GM19468 (cell line): ENCODE measurements around the gene SPSB4.
"Not testable (repeated sequence)": the region's sequence is repeated elsewhere in the genome, so short reads cannot be mapped to it uniquely, and the experiment has no call there.

Experiments
- ATAC-seq: cut with Tn5 transposase; IDR thresholded peaks from one replicate; pipeline ENCODE4 v1.9.1; 2021; ENCODE audit warnings: mild to moderate bottlenecking, moderate library complexity, moderate number of reproducible peaks; ENCODE audit not compliant: unreplicated experiment; ENCODE audit errors: extremely low read depth

Gene SPSB4

DNA sequence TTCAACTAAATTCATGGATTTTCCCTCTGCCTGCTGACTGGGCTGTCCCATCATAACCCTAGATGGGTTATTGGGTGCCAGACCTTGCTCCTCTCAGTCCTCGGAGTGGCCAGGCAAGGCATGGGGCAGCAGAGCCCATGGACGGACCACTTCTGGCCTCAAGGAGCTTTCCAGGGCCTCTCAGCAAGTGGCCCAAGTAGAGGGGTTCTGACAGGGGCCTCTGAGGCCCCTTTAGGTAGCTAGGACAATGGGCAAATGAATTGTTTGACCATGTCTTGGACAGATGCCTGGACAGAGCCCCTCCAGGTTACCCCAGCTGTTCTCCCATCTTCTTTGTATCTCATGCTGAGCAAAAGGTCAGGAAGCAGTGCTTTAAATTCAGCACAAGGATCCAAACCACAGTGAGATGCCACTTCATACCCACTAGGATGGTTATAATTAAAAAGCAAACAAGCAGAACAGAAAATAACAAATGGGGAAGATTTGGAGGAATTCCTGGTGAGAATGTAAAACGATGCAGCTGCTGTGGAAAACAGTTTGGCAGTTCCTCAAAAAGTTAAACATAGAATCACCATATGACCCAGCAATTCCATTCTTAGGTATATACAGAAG, 61.6 kb downstream of the SPSB4 start:
- no peak for ATAC-seq

- not testable (repeated sequence) for ATAC-seq
Measured at GRCh38 chr3:141113680-141114079, 62.5 kb downstream of the SPSB4 start.

DNA sequence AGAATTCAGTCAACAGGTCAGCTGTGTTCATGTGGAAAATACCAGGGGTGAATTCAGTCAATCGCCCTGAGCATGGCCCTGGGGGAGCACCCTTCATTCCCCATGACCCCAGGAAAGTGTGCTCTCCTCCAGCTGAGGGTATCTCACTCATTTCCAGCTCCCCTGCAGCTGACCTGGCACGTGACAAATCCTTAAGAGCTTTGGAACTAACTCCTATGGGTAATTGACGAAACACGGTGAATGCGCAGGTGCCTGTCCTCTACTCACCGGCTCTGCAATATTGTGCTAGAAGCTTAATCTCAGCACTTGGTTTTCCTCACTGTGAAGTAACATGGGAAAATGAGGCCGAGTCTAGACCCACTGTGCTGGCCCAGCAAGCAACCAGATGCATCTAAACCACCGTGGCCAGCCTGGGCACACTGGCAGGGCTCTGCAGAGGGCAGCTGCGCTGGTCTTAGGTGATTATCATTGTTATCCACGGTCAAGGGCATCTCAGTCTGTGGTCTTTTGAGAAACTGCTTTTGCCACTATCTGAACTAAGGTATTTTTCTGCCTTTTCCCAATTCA, 63.1 kb downstream of the SPSB4 start:
- no peak for ATAC-seq

DNA sequence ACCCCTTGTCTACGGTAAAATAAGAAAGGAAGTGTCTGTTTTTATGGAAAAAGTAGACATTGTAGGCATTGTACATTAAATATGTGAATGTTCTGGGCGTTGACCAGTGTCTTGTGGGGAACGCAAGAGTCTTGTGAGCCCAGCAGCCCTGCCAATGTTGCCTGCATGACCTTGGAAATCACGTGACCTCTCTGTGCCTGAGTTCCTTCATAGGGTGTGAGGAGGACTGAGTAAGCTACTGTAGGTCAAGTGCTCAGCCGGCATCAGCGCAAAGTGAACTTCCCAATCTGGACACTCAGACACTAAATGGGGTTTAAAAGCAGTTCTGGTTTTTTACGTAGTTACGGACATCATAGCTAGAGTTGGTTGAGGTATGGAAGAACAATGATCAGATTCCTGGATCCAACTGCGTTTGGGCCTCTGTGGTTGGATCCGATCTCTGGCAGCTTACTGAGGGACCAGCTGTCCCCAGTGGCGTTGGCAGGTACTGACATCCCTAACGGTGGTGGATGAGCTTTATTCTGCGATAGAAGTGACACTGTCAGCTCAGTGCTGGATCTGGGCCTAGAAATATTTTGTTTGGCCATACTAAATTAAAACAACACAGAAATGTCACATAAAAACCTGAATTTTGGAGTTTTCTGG, 63.8 kb downstream of the SPSB4 start:
- ATAC-seq = no peak

DNA sequence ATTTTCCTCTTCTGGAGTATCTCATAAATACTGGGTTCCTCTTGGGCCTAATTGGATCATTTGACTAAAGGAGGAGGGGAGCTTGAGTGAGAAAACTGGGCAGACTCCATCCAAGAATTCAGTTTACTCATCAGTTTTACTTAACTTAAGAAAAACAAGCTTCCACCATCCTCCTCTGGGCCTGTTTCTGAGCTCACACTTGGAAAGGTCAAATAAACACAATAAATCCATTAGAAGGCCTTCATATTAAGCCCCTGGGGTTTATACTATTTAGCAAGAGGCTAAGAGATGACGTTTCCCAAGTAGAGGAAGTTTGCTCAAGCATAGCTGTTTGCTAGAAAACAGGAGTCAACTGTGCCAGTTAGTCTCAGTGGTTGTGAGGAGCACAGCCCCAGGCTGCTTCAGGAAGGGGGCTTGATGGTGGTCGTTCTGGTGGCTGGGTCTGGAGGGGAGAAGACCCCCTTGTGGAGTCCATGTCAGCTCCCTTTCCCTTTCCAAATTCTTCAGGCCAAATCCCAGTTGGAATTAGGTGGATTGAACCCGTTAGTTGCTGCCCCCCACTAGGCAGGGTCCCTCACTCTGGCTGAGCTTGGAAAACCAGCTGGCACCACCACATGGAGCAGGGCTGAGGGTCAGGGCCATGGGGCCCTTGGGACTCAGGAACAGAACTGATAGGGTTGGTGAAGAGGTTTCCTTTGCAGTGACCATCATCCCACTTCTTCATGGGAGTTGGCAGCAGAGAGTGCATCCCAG, 64.8 kb downstream of the SPSB4 start:
- no peak for ATAC-seq

- no peak for ATAC-seq
Measured at GRCh38 chr3:141116721-141117120, 65.6 kb downstream of the SPSB4 start.

DNA sequence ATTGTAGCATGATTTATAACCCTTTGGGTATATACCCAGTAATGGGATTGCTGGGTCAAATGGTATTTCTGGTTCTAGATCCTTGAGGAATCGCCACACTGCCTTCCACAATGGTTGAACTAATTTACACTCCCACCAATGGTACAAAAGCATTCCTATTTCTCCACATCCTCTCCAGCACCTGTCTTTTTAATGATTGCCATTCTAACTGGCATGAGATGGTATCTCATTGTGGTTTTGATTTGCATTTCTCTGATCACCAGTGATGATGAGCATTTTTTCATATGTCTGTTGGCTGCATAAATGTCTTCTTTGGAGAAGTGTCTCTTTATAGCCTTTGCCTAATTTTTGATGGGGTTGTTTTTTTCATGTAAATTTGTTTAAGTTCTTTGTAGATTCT, 66.8 kb downstream of the SPSB4 start:
- ATAC-seq = not testable (repeated sequence)

GRCh38 chr3:141122455-141123030, 71.4 kb downstream of the SPSB4 start:
- ATAC-seq = no peak

GRCh38 chr3:141123677-141124410, 72.7 kb downstream of the SPSB4 start:
- no peak for ATAC-seq

DNA sequence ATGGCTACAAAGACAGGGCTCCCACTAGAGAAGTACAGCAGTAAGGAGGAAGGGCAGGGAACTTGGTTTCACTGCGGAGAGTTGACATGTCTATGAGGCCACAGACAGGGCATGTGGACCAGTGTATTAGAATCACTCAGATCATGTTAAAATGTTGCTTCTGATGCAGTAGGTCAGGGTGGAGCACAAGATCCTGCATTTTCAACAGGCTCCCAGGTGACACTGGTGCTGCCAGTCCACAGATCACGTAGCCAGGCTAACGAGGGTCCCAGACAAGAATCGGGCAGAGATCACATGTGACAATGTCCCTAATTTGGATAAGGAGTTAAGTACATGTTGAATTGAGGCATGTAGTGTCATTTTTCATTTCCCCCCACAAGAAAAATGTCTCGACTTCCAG, 73.6 kb downstream of the SPSB4 start:
- no peak for ATAC-seq

DNA sequence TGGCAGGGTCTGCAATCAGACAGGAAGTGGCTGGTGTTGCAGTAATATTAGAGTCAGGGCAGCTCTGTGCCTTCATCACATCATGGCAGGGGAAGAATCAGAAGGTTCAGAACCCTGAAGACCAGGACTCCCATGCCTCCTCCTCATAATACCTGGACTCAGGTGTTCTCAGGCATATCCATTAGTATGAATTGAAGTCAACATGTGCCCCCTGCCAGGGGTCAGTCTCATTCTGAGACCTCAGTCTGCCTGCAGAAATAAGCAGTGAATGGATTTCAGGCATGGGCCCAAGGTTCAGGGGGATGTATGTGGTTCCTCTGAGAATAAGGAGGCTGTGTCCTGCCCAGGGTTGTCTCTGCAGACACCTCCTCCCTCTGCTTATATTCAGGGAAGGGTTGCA, 74.2 kb downstream of the SPSB4 start:
- no peak for ATAC-seq

- no peak for ATAC-seq
Measured at GRCh38 chr3:141126661-141127343, 75.7 kb downstream of the SPSB4 start.

DNA sequence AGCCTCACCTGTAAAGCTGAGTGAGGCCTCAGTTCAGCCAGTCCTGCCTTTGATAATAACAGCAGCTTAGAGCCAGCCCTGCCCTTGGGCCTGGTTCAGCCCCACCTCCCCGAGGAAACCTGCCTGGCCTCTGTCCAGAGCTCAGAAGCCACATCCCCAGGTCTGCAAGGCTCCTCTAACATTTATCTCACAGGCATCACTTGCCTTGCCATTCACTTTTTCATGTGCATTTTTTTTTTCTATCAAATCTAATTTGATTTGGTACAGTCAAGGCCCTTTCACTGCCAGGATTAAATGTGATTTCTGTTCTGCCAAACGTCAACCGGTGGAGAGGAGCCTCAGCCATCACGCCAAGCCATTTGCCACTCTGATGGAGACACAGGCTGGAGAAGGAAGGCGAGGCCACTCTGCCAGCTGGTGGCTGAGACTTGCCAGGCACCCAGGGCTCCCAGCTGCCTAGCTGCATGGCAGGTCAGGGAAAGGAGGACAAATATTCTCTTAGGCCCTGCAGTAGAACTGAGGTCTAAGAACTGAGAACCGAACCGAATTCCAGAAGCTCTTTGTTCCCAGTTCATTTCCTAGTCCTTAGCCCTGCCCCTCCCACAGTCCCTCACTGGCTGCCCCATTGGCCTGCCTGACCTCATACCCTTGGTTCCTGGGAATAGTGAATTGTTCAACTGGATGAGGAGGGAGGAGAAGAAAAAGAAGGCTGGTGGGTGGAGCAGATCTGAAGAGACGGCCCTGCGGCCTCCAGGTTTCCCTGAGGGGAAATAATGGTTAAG, 76.4 kb downstream of the SPSB4 start:
- ATAC-seq = no peak

GRCh38 chr3:141128126-141128777, 77.1 kb downstream of the SPSB4 start:
- ATAC-seq = no peak

GRCh38 chr3:141129049-141129448, 77.9 kb downstream of the SPSB4 start:
- no peak for ATAC-seq

DNA sequence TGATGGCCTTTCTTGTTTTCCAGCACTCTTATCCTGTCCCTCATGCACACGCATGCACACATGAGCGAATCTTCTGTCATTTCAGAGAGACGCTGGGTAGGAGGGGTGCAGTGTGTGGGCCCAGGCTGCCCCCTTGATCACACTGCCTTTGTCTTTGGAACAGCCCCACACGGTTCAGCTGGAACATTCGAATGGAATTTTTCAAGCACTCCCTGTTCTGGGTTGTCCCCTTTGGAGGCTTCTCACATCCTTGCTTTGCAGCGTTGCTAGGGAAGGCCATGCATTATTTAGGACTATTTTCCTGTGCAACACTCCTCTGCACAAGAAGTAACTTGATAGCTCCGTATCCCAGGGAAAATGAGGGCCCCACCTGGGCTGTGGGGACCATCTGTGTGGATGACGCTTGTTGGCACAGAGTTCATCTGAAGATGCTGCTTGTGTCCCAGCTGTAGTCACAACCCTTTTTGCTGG, 78.4 kb downstream of the SPSB4 start:
- ATAC-seq = no peak

GRCh38 chr3:141143517-141143916, 92.4 kb downstream of the SPSB4 start:
- no peak for ATAC-seq

DNA sequence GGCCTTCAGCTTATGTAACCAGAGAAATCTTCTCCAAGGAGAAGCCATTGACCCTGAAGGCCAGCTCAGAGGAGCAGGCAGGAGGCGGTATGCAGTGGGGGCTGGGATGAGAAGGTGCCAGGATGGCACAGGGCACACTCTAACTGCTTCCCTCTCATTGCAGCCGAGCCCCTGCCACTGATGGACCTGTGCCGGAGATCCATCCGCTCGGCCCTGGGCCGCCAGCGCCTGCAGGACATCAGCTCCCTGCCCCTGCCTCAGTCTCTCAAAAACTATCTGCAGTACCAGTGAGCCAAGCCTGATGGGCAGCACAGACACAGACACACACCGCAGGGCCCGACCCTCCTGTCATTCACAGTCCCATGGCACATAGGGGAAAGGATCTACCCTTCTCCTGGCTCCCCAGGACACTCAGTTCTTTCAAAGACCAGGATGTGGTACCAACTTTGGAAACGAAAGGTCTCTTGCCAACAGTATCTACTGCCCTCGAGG, 95.9 kb downstream of the SPSB4 start:
- ATAC-seq = no peak
